ENCODE data around the gene DCAF10. TPM values are rescaled to one million over a fixed set of nuclear protein-coding genes. Genes with fewer than 3 reads are reported as not detected.

DCAF10 gene
- total RNA-seq, 1 experiment from 2014 or later, result 5.7 TPM

- Mint-ChIP-seq H3K36me3 (ENCODE audit: insufficient read depth, unreplicated experiment) (no peaks in the 10 kb centered on the region), H3K4me1 (ENCODE audit: low read depth, unreplicated experiment) (no peaks in the 10 kb centered on the region), H3K27me3 (ENCODE audit: unreplicated experiment) (no peaks in the 10 kb centered on the region), H3K27ac (ENCODE audit: unreplicated experiment) (no peak overlapping the region), H3K9me3 (ENCODE audit: low read depth, unreplicated experiment) (no peaks in the 10 kb centered on the region), H3K4me3 (ENCODE audit: low read depth, unreplicated experiment) (no peak overlapping the region)
- DNase-seq, result no peak
- CTCF ChIA-PET, result no interaction called here
- no peak for TF ChIP-seq CTCF (IDR thresholded peaks at IDR 0.05; ENCODE audit: unreplicated experiment)
- intact Hi-C loops (cut with micrococcal nuclease; ENCODE audit: unreplicated experiment), result no loop called here
- no TSS peak for BruUV-seq (replicated peaks)
Observed at GRCh38 chr9:37902131-37902530, 101.5 kb downstream of the DCAF10 start.

- BruUV-seq (replicated peaks), result no TSS peak
- TF ChIP-seq CTCF (IDR thresholded peaks at IDR 0.05; ENCODE audit: unreplicated experiment), result no peak
- intact Hi-C loops (cut with micrococcal nuclease; ENCODE audit: unreplicated experiment), result no loop called here
- Mint-ChIP-seq H3K27me3 (ENCODE audit: unreplicated experiment) (no peaks in the 10 kb centered on the region), H3K4me1 (ENCODE audit: low read depth, unreplicated experiment) (no peaks in the 10 kb centered on the region), H3K4me3 (ENCODE audit: low read depth, unreplicated experiment) (peak overlapping the region; percentile 32), H3K27ac (ENCODE audit: unreplicated experiment) (no peak overlapping the region), H3K36me3 (ENCODE audit: insufficient read depth, unreplicated experiment) (no peaks in the 10 kb centered on the region), H3K9me3 (ENCODE audit: low read depth, unreplicated experiment) (no peaks in the 10 kb centered on the region)
- no peak for DNase-seq
- CTCF ChIA-PET, result no interaction called here
Observed at GRCh38 chr9:37902796-37903646, 102.4 kb downstream of the DCAF10 start.

- DNase-seq, result peak; percentile 7
- CTCF ChIA-PET, result no interaction called here
- intact Hi-C loops (cut with micrococcal nuclease; ENCODE audit: unreplicated experiment), result no loop called here
- no peaks in the 10 kb centered on the region for H3K36me3 Mint-ChIP-seq (ENCODE audit: insufficient read depth, unreplicated experiment)
- no peaks in the 10 kb centered on the region for H3K9me3 Mint-ChIP-seq (ENCODE audit: low read depth, unreplicated experiment)
- BruUV-seq (replicated peaks), result no TSS peak
- H3K4me1 Mint-ChIP-seq (ENCODE audit: low read depth, unreplicated experiment), result no peaks in the 10 kb centered on the region
- H3K27ac Mint-ChIP-seq (ENCODE audit: unreplicated experiment), result no peak within 1 kb of the TSS
- H3K27me3 Mint-ChIP-seq (ENCODE audit: unreplicated experiment), result no peaks in the 10 kb centered on the region
- peak within 1 kb of the TSS; percentile 32 for H3K4me3 Mint-ChIP-seq (ENCODE audit: low read depth, unreplicated experiment)
- no peak for TF ChIP-seq CTCF (IDR thresholded peaks at IDR 0.05; ENCODE audit: unreplicated experiment)
Observed at GRCh38 chr9:37903647-37904444, 103.2 kb downstream of the DCAF10 start, which contains the start of gene SLC25A51. Gene SLC25A51, minus strand, starts transcription at chr9:37904127. Its CDS starts 15,577 bp downstream, at chr9:37888550.

GRCh38 chr9:37904445-37905130, 104.0 kb downstream of the DCAF10 start:
- no TSS peak for BruUV-seq (replicated peaks)
- Mint-ChIP-seq H3K36me3 (ENCODE audit: insufficient read depth, unreplicated experiment) (no peaks in the 10 kb centered on the region), H3K4me3 (ENCODE audit: low read depth, unreplicated experiment) (no peak overlapping the region), H3K27me3 (ENCODE audit: unreplicated experiment) (no peaks in the 10 kb centered on the region), H3K4me1 (ENCODE audit: low read depth, unreplicated experiment) (no peaks in the 10 kb centered on the region), H3K27ac (ENCODE audit: unreplicated experiment) (no peak overlapping the region), H3K9me3 (ENCODE audit: low read depth, unreplicated experiment) (no peaks in the 10 kb centered on the region)
- CTCF ChIA-PET, result no interaction called here
- no peak for TF ChIP-seq CTCF (IDR thresholded peaks at IDR 0.05; ENCODE audit: unreplicated experiment)
- intact Hi-C loops (cut with micrococcal nuclease; ENCODE audit: unreplicated experiment), result no loop called here
- DNase-seq, result no peak
